Medulla oblongata (tissue), 1 donor: ENCODE measurements around the gene CT45A6.
"Not testable (repeated sequence)": the region's sequence is repeated elsewhere in the genome, so short reads cannot be mapped to it uniquely, and the experiment has no call there.

ENCODE experiments used
- DNase-seq: peaks from one replicate; pipeline ENCODE4 v3.0.0-alpha.2; 2015; ENCODE audit errors: extremely low spot score

Gene CT45A6, protein sequence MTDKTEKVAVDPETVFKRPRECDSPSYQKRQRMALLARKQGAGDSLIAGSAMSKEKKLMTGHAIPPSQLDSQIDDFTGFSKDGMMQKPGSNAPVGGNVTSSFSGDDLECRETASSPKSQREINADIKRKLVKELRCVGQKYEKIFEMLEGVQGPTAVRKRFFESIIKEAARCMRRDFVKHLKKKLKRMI

DNA sequence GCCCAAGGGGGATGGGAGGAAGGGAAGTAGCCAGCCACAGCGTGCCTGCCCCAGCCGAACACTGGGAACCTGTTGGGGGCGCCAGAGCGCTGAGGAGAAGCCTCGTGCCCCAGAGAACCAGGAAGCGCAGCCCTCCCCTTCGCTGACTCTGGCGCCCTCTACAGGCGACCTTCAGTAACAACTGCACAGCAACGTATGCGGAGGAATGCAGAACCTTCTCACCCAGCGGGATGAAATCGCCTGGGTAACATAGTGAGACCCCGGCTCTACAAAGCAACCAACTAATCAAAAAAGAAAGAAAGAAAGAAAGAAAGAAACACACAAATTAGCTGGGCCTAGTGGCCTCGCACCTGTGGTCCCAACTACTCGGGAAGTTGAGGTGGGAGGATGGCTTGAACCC lies at the start of gene CT45A6:
Gene CT45A6, minus strand, starts transcription at position 101 of the 400 bp plus-strand sequence. CDS start 3,794 bp downstream, outside the sequence.
- DNase-seq, result not testable (repeated sequence)

DNA sequence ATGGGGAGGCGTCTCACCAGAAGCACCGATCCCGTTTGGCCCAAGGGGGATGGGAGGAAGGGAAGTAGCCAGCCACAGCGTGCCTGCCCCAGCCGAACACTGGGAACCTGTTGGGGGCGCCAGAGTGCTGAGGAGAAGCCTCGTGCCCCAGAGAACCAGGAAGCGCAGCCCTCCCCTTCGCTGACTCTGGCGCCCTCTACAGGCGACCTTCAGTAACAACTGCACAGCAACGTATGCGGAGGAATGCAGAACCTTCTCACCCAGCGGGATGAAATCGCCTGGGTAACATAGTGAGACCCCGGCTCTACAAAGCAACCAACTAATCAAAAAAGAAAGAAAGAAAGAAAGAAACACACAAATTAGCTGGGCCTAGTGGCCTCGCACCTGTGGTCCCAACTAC lies 34.6 kb upstream of the CT45A6 start, which contains the start of gene CT45A7:
Gene CT45A7, minus strand, starts transcription at position 101 of the 400 bp plus-strand sequence. CDS start 3,747 bp downstream, outside the sequence.
- DNase-seq, result not testable (repeated sequence)

DNA sequence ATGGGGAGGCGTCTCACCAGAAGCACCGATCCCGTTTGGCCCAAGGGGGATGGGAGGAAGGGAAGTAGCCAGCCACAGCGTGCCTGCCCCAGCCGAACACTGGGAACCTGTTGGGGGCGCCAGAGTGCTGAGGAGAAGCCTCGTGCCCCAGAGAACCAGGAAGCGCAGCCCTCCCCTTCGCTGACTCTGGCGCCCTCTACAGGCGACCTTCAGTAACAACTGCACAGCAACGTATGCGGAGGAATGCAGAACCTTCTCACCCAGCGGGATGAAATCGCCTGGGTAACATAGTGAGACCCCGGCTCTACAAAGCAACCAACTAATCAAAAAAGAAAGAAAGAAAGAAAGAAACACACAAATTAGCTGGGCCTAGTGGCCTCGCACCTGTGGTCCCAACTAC lies 17.3 kb upstream of the CT45A6 start, which contains the start of gene CT45A2:
Gene CT45A2, minus strand, starts transcription at position 101 of the 400 bp plus-strand sequence. CDS start 3,747 bp downstream, outside the sequence.
- DNase-seq, result not testable (repeated sequence)

DNA sequence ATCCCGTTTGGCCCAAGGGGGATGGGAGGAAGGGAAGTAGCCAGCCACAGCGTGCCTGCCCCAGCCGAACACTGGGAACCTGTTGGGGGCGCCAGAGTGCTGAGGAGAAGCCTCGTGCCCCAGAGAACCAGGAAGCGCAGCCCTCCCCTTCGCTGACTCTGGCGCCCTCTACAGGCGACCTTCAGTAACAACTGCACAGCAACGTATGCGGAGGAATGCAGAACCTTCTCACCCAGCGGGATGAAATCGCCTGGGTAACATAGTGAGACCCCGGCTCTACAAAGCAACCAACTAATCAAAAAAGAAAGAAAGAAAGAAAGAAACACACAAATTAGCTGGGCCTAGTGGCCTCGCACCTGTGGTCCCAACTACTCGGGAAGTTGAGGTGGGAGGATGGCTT lies 17.2 kb downstream of the CT45A6 start, which contains the start of gene CT45A5:
Gene CT45A5, minus strand, starts transcription at position 101 of the 400 bp plus-strand sequence. CDS start 3,774 bp downstream, outside the sequence.
- not testable (repeated sequence) for DNase-seq

DNA sequence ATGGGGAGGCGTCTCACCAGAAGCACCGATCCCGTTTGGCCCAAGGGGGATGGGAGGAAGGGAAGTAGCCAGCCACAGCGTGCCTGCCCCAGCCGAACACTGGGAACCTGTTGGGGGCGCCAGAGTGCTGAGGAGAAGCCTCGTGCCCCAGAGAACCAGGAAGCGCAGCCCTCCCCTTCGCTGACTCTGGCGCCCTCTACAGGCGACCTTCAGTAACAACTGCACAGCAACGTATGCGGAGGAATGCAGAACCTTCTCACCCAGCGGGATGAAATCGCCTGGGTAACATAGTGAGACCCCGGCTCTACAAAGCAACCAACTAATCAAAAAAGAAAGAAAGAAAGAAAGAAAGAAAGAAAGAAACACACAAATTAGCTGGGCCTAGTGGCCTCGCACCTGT lies 34.5 kb downstream of the CT45A6 start, which contains the start of gene CT45A3:
Gene CT45A3, minus strand, starts transcription at position 101 of the 400 bp plus-strand sequence. CDS start 3,747 bp downstream, outside the sequence.
- not testable (repeated sequence) for DNase-seq

DNA sequence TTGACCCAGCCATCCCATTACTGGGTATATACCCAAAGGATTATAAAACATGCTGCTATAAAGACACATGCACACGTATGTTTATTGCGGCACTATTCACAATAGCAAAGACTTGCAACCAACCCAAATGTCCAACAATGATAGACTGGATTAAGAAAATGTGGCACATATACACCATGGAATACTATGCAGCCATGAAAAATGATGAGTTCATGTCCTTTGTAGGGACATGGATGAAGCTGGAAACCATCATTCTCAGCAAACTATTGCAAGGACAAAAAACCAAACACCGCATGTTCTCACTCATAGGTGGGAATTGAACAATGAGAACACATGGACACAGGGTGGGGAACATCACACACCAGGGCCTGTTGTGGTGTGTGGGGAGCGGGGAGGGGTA lies 57.8 kb downstream of the CT45A6 start:
- DNase-seq, result not testable (repeated sequence)
